Liver (tissue), 9 donors: ENCODE data around the gene LDLRAD3. TPM values are rescaled to one million over a fixed set of nuclear protein-coding genes. Genes with fewer than 3 reads are reported as not detected.

ENCODE experiments used
- DNase-seq: peaks from one replicate; pipeline ENCODE4 v3.0.0-alpha.2; 2017; ENCODE audit warnings: low spot score
- H3K27ac ChIP-seq, 2 donors: one replicate each; pipeline ENCODE4 v1.7.0; 2013; ENCODE audit warnings: inconsistent platforms in 2 of 2, low read length in 2 of 2, control low read depth in 1 of 2, low read depth in 1 of 2, mild to moderate bottlenecking in 1 of 2
- H3K27me3 ChIP-seq, 4 donors: one replicate each; pipeline versions ENCODE4 v1.6.1 to v1.7.0; 2013; ENCODE audit warnings: low read length in 3 of 4, inconsistent platforms in 1 of 4, mild to moderate bottlenecking in 1 of 4, moderate library complexity in 1 of 4; ENCODE audit not compliant: control insufficient read depth in 4 of 4, insufficient read depth in 4 of 4
- H3K36me3 ChIP-seq, 4 donors: one replicate each; pipeline versions ENCODE4 v1.6.1 to v1.7.0; 2013; ENCODE audit warnings: low read length in 3 of 4, mild to moderate bottlenecking in 3 of 4, low read depth in 1 of 4, moderate library complexity in 1 of 4; ENCODE audit not compliant: control insufficient read depth in 4 of 4, insufficient read depth in 3 of 4
- H3K4me1 ChIP-seq, 4 donors: one replicate each; pipeline versions ENCODE4 v1.6.1 to v1.7.0; 2013; ENCODE audit warnings: low read length in 3 of 4, mild to moderate bottlenecking in 3 of 4, moderate library complexity in 1 of 4; ENCODE audit not compliant: control insufficient read depth in 4 of 4, insufficient read depth in 4 of 4
- H3K4me3 ChIP-seq, 3 donors: one replicate each; pipeline versions ENCODE4 v1.6.1 to v1.7.0; 2013; ENCODE audit warnings: low read length in 3 of 3, control low read depth in 1 of 3, low read depth in 1 of 3, mild to moderate bottlenecking in 1 of 3
- H3K9ac ChIP-seq, 2 donors: one replicate each; pipeline ENCODE4 v1.7.0; 2013; ENCODE audit warnings: low read length in 2 of 2, mild to moderate bottlenecking in 2 of 2, moderate library complexity in 2 of 2, control low read depth in 1 of 2, low read depth in 1 of 2
- H3K9me3 ChIP-seq, 4 donors: one replicate each; pipeline versions ENCODE4 v1.6.1 to v1.7.0; 2013; ENCODE audit warnings: low read length in 3 of 4; ENCODE audit not compliant: control insufficient read depth in 4 of 4
- EGR1 ChIP-seq, 2 donors: IDR thresholded peaks; 2 replicates each; pipeline ENCODE4 v1.6.1; 2016 to 2018; ENCODE audit warnings: antibody characterized with exemption in 2 of 2, low read depth in 2 of 2
- FOXA1 ChIP-seq: IDR thresholded peaks from 2 replicates; pipeline ENCODE4 v1.6.1; 2016; ENCODE audit warnings: antibody characterized with exemption
- FOXA2 ChIP-seq: IDR thresholded peaks from 2 replicates; pipeline ENCODE4 v1.6.1; 2016; ENCODE audit warnings: antibody characterized with exemption
- NR2F2 ChIP-seq: IDR thresholded peaks from 2 replicates; pipeline ENCODE4 v1.6.1; 2016; ENCODE audit warnings: antibody characterized with exemption
- RAD21 ChIP-seq, 2 donors: IDR thresholded peaks; 2 replicates each; pipeline ENCODE4 v1.6.1; 2016; ENCODE audit warnings: antibody characterized with exemption in 2 of 2, mild to moderate bottlenecking in 2 of 2
- RXRA ChIP-seq, 2 donors: IDR thresholded peaks; 2 replicates each; pipeline ENCODE4 v1.6.1; 2017 to 2018; ENCODE audit warnings: antibody characterized with exemption in 2 of 2, mild to moderate bottlenecking in 1 of 2
- SP1 ChIP-seq: IDR thresholded peaks from 2 replicates; pipeline ENCODE4 v1.6.1; 2018; ENCODE audit warnings: antibody characterized with exemption, mild to moderate bottlenecking
- YY1 ChIP-seq: IDR thresholded peaks from 2 replicates; pipeline ENCODE4 v1.6.1; 2016; ENCODE audit warnings: antibody characterized with exemption, mild to moderate bottlenecking
- WGBS: extraction: QIAGEN DNeasy Blood & Tissue Kit; methylation state at CpG from one replicate; pipeline ENCODE4 v1.1.7; 2013; 5-methylcytosine and 5-hydroxymethylcytosine counted together
- polyA plus RNA-seq, 2 donors: library from polyadenylated mRNA; stranded (reverse) in 1 of 2; unstranded in 1 of 2; fragments of 200-250 nt in 1 of 2; fragments of >200 nt in 1 of 2; fragmentation: Nextera tagmentation in 1 of 2; extraction: Ambion mirVana in 1 of 2; gene quantifications; one replicate each; pipeline versions ENCODE4 v1.2.1 to v1.2.3, GENCODE V29; 2013 to 2015
- total RNA-seq, 2 donors: library from RNA; depleted of rRNA; stranded (reverse); fragments of >200 nt; gene quantifications; one replicate each; pipeline ENCODE4 v1.2.3, GENCODE V29; 2014
- TF ChIP-seq, protein P1 (sequence below): IDR thresholded peaks from 2 replicates; pipeline ENCODE4 v1.6.1; 2016; ENCODE audit warnings: antibody characterized with exemption
- TF ChIP-seq, protein P2 (sequence below): IDR thresholded peaks from 2 replicates; pipeline ENCODE4 v1.6.1; 2016; ENCODE audit warnings: antibody characterized with exemption
- TF ChIP-seq, protein P3 (sequence below): fragments of 150-350 bp; IDR thresholded peaks from 2 replicates; pipeline ENCODE4 v1.5.1; 2017; ENCODE audit warnings: improper control_type of control experiment, low read depth, low read length; ENCODE audit not compliant: missing input control
- donor health status: healthy.
- donor health status: healthy.
- donor health status: healthy.
- donor health status: healthy.
- donor health status: healthy.

Gene LDLRAD3
- total and polyA plus RNA-seq, 4 donors, result 0.75 to 1.3 (median 0.93) TPM

DNA sequence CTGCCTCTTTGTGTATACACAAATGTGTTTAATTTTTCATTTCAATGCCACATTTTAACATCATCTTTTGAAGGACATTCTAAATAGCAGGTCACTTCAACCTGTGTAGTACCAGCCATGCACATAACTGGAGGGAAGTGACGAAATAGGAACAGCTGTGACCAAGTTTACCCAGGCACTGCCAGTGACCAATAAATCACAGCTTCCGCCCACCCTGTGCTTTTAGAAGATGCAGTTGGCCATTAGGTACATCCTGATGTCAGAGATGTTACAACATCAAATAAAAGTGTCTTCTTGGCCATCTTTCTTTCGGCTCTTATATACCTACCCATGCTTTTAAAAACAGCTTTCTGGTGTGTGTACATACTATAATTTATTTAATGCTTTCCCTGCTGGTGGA lies 7.8 kb downstream of the LDLRAD3 start:
- Histone ChIP-seq H3K36me3 (no peaks in the 10 kb centered on the region), H3K27me3 (no peaks in the 10 kb centered on the region), H3K4me3 (no peak overlapping the region), H3K4me1 (no peaks in the 10 kb centered on the region), H3K9ac (no peak overlapping the region), H3K27ac (no peak overlapping the region), H3K9me3 (no peaks in the 10 kb centered on the region)
- WGBS, result 90% methylated on average over 3 of the region's 3 CpGs
- TF ChIP-seq, protein P1, sequence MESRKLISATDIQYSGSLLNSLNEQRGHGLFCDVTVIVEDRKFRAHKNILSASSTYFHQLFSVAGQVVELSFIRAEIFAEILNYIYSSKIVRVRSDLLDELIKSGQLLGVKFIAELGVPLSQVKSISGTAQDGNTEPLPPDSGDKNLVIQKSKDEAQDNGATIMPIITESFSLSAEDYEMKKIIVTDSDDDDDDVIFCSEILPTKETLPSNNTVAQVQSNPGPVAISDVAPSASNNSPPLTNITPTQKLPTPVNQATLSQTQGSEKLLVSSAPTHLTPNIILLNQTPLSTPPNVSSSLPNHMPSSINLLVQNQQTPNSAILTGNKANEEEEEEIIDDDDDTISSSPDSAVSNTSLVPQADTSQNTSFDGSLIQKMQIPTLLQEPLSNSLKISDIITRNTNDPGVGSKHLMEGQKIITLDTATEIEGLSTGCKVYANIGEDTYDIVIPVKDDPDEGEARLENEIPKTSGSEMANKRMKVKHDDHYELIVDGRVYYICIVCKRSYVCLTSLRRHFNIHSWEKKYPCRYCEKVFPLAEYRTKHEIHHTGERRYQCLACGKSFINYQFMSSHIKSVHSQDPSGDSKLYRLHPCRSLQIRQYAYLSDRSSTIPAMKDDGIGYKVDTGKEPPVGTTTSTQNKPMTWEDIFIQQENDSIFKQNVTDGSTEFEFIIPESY, result no peak
- no peak for TF ChIP-seq NR2F2
- no peak for TF ChIP-seq EGR1 (IDR thresholded peaks at IDR 0.05; ENCODE audit: low read depth in 2 of 2)
- TF ChIP-seq, protein P2, sequence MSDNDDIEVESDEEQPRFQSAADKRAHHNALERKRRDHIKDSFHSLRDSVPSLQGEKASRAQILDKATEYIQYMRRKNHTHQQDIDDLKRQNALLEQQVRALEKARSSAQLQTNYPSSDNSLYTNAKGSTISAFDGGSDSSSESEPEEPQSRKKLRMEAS, result no peak
- no peak for TF ChIP-seq SP1
- no peak for TF ChIP-seq FOXA2
- no peak for TF ChIP-seq RXRA (IDR thresholded peaks at IDR 0.05)
- no peak for TF ChIP-seq YY1
- TF ChIP-seq FOXA1, result no peak
- no peak for TF ChIP-seq RAD21 (IDR thresholded peaks at IDR 0.05)
- TF ChIP-seq, protein P3, sequence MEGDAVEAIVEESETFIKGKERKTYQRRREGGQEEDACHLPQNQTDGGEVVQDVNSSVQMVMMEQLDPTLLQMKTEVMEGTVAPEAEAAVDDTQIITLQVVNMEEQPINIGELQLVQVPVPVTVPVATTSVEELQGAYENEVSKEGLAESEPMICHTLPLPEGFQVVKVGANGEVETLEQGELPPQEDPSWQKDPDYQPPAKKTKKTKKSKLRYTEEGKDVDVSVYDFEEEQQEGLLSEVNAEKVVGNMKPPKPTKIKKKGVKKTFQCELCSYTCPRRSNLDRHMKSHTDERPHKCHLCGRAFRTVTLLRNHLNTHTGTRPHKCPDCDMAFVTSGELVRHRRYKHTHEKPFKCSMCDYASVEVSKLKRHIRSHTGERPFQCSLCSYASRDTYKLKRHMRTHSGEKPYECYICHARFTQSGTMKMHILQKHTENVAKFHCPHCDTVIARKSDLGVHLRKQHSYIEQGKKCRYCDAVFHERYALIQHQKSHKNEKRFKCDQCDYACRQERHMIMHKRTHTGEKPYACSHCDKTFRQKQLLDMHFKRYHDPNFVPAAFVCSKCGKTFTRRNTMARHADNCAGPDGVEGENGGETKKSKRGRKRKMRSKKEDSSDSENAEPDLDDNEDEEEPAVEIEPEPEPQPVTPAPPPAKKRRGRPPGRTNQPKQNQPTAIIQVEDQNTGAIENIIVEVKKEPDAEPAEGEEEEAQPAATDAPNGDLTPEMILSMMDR, result no peak
- no peak for DNase-seq

DNA sequence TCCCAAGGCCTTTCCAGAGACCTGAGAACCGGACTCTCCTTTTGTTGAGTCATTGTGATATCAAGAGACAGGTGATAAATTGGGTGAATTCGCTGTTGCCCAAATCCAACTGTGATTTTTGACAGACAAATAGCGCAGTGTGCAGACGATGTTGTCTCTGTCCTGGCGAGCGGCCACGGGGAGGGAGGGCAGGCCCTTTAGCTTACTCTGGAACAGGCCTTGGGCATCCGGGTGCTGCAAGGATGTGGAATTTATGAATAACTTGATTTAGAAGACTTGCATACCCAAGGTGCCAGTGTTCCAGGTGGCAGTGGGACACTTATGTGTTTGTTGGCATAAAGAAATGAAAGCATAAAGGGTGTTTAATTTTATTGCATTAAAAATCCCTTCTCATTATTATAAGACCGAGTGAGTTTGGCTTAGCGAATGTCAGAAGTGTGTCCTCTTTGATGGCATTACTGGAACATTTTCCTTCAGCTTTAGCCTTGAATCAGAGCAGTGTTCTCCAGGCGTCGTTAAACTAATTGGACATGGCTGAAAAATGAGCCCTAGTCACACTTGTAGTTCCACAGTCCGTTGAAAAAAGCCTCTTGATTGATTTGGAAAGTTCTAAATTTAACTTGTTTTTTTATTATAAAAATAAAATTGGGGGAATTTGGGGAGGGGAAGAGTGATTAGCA lies 9.4 kb downstream of the LDLRAD3 start:
- H3K4me1 ChIP-seq, result no peaks in the 10 kb centered on the region

DNA sequence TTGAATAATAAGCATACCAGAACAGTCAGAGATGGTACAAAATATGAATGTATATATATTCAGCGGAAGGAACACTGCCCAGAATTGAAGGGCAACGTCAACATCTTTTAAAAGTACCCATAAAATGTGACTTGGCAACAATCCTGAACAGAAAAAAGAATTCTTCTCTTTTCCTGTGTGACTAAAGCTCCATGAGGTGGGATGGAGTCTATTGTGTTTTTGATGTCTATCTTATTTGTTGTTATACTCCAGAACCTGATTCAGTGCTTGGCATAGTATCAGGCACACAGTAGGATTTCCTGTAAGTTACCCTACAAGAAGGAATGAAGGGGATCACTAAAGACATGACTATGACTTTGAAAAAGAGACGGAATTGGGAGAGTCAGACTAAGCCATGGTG lies 10.3 kb downstream of the LDLRAD3 start:
- H3K9ac ChIP-seq, result no peak overlapping the region
- no peak for TF ChIP-seq YY1
- TF ChIP-seq, protein P1, result no peak
- no peak for TF ChIP-seq EGR1 (IDR thresholded peaks at IDR 0.05; ENCODE audit: low read depth in 2 of 2)
- H3K36me3 ChIP-seq, result no peaks in the 10 kb centered on the region
- DNase-seq, result no peak
- no peaks in the 10 kb centered on the region for H3K27me3 ChIP-seq
- H3K4me1 ChIP-seq, result no peaks in the 10 kb centered on the region
- no peaks in the 10 kb centered on the region for H3K9me3 ChIP-seq
- no peak overlapping the region for H3K4me3 ChIP-seq
- 86% methylated on average over 3 of the region's 3 CpGs for WGBS
- H3K27ac ChIP-seq, result no peak overlapping the region

More for the DNA sequence above, 9.4 kb downstream of the LDLRAD3 start:
- no peak overlapping the region for H3K9ac ChIP-seq
- no peaks in the 10 kb centered on the region for H3K27me3 ChIP-seq
- no peak for TF ChIP-seq EGR1 (IDR thresholded peaks at IDR 0.05; ENCODE audit: low read depth in 2 of 2)
- no peak overlapping the region for H3K27ac ChIP-seq
- H3K9me3 ChIP-seq, result no peaks in the 10 kb centered on the region
- H3K36me3 ChIP-seq, result no peaks in the 10 kb centered on the region
- WGBS, result 84% methylated on average over 13 of the region's 13 CpGs
- no peak for DNase-seq
- H3K4me3 ChIP-seq, result no peak overlapping the region
